WTC11 (cell line): ENCODE results near the gene MYOF. TPM values are rescaled to one million over a fixed set of nuclear protein-coding genes. Genes with fewer than 3 reads are reported as not detected.

Experiments
- ATAC-seq: fragments of 200-7000 bp; cut with Tn5 transposase; 2 replicates; pipeline ENCODE4 v1.10.0; 2021; ENCODE audit warnings: mild to moderate bottlenecking, moderate library complexity
- CTCF ChIA-PET: fragments of 300-600 bp; sonication (Branson Sonifier 250); formaldehyde crosslinking; loops from one replicate; lab custom pipeline; 2021; ENCODE audit warnings: antibody characterized with exemption; lab: Charles Lee
- POLR2A ChIA-PET: fragments of 350-600 bp; sonication (Branson Sonifier 250); formaldehyde crosslinking; loops from one replicate; lab custom pipeline; 2021; ENCODE audit warnings: antibody characterized with exemption; lab: Charles Lee
- DNase-seq: peaks from one replicate; pipeline ENCODE4 v3.0.0; 2021; ENCODE audit warnings: low spot score
- H3K27ac Mint-ChIP-seq: 2 replicates; pipeline ENCODE4 v1.8.0; 2021; ENCODE audit warnings: mixed read lengths
- H3K27me3 Mint-ChIP-seq: 2 replicates; pipeline ENCODE4 v1.8.0; 2021; ENCODE audit warnings: low read depth, mild to moderate bottlenecking, moderate library complexity, mixed read lengths
- H3K36me3 Mint-ChIP-seq: 2 replicates; pipeline ENCODE4 v1.8.0; 2021; ENCODE audit warnings: mixed read lengths
- H3K4me1 Mint-ChIP-seq: 2 replicates; pipeline ENCODE4 v1.8.0; 2022; ENCODE audit warnings: mixed read lengths
- H3K4me3 Mint-ChIP-seq: 2 replicates; pipeline ENCODE4 v1.8.0; 2021; ENCODE audit warnings: mild to moderate bottlenecking, moderate library complexity, mixed read lengths
- H3K9me3 Mint-ChIP-seq: 2 replicates; pipeline ENCODE4 v1.8.0; 2021; ENCODE audit warnings: mixed read lengths
- ELF4 ChIP-seq: sonication (generic); formaldehyde crosslinking; IDR thresholded peaks from 2 replicates; pipeline ENCODE4 v1.8.1; 2022; ENCODE audit warnings: low read depth, mild to moderate bottlenecking, moderate library complexity, missing genetic modification reagents
- ERG ChIP-seq: fragments of 250-450 bp; sonication (Bioruptor Pico); IDR thresholded peaks from 2 replicates; pipeline ENCODE4 v1.8.0; 2021; ENCODE audit warnings: mild to moderate bottlenecking
- FOXJ3 ChIP-seq: sonication (generic); formaldehyde crosslinking; IDR thresholded peaks from 2 replicates; pipeline ENCODE4 v1.9.0; 2021; ENCODE audit warnings: missing genetic modification reagents, mild to moderate bottlenecking, borderline replicate concordance
- JAZF1 ChIP-seq: fragments of 250-450 bp; sonication (Bioruptor Pico); IDR thresholded peaks from 2 replicates; pipeline ENCODE4 v1.9.0; 2021; ENCODE audit warnings: moderate library complexity, mild to moderate bottlenecking, inconsistent platforms
- JUN ChIP-seq: sonication (generic); formaldehyde crosslinking; IDR thresholded peaks from 2 replicates; pipeline ENCODE4 v1.8.0; 2023; ENCODE audit warnings: mild to moderate bottlenecking, missing genetic modification reagents
- KAT7 ChIP-seq: sonication (generic); formaldehyde crosslinking; IDR thresholded peaks from 2 replicates; pipeline ENCODE4 v1.8.1; 2023; ENCODE audit warnings: missing genetic modification reagents, mild to moderate bottlenecking, borderline replicate concordance
- NFATC4 ChIP-seq: fragments of 250-450 bp; sonication (Bioruptor Pico); IDR thresholded peaks from 2 replicates; pipeline ENCODE4 v1.9.0; 2021; ENCODE audit warnings: mild to moderate bottlenecking
- NR3C1 ChIP-seq: sonication (generic); formaldehyde crosslinking; conservative IDR thresholded peaks from 2 replicates; pipeline ENCODE4 v1.8.1; 2023; ENCODE audit warnings: low read depth, mild to moderate bottlenecking, missing genetic modification reagents
- SMAD3 ChIP-seq: sonication (generic); formaldehyde crosslinking; IDR thresholded peaks from 2 replicates; pipeline ENCODE4 v1.8.0; 2022; ENCODE audit warnings: missing genetic modification reagents, mild to moderate bottlenecking, borderline replicate concordance
- SOX15 ChIP-seq: fragments of 250-450 bp; sonication (Bioruptor Pico); IDR thresholded peaks from 2 replicates; pipeline ENCODE4 v1.9.0; 2021; ENCODE audit warnings: mild to moderate bottlenecking
- TCF7 ChIP-seq: sonication (generic); formaldehyde crosslinking; IDR thresholded peaks from 2 replicates; pipeline ENCODE4 v1.8.0; 2022; ENCODE audit warnings: mild to moderate bottlenecking, low read depth, missing genetic modification reagents, moderate library complexity
- TEAD1 ChIP-seq: sonication (generic); formaldehyde crosslinking; IDR thresholded peaks from 2 replicates; pipeline ENCODE4 v1.8.0; 2022; ENCODE audit warnings: mild to moderate bottlenecking, missing genetic modification reagents
- TEAD4 ChIP-seq: sonication (generic); formaldehyde crosslinking; IDR thresholded peaks from 2 replicates; pipeline ENCODE4 v1.8.0; 2022; ENCODE audit warnings: mild to moderate bottlenecking, missing genetic modification reagents
- USF2 ChIP-seq: sonication (generic); formaldehyde crosslinking; IDR thresholded peaks from 2 replicates; pipeline ENCODE4 v1.8.1; 2023; ENCODE audit warnings: mild to moderate bottlenecking, missing genetic modification reagents, moderate library complexity
- ZNF121 ChIP-seq: sonication (generic); formaldehyde crosslinking; IDR thresholded peaks from 2 replicates; pipeline ENCODE4 v1.8.0; 2023; ENCODE audit warnings: missing genetic modification reagents
- total RNA-seq: library from RNA; stranded (reverse); gene quantifications from 3 replicates; pipeline ENCODE4 v1.2.3, GENCODE V29; 2021
- TF ChIP-seq, protein P1 (sequence below): sonication (generic); formaldehyde crosslinking; IDR thresholded peaks from 2 replicates; pipeline ENCODE4 v1.8.1; 2023; ENCODE audit warnings: mild to moderate bottlenecking, missing genetic modification reagents
- TF ChIP-seq, protein P2 (sequence below): sonication (generic); formaldehyde crosslinking; conservative IDR thresholded peaks from 2 replicates; pipeline ENCODE4 v1.8.1; 2023; ENCODE audit warnings: mild to moderate bottlenecking, low read depth, missing genetic modification reagents, moderate library complexity
- TF ChIP-seq, protein P3 (sequence below): sonication (generic); formaldehyde crosslinking; IDR thresholded peaks from 2 replicates; pipeline ENCODE4 v1.8.1; 2022; ENCODE audit warnings: low read depth, mild to moderate bottlenecking, moderate library complexity, missing genetic modification reagents, borderline replicate concordance
- TF ChIP-seq, protein P4 (sequence below): fragments of 200-600 bp; IDR thresholded peaks from 2 replicates; pipeline ENCODE4 v1.8.0; 2022; ENCODE audit warnings: antibody characterized with exemption

MYOF gene
- total RNA-seq, 1 experiment from 2014 or later, result 1.8 TPM

DNA sequence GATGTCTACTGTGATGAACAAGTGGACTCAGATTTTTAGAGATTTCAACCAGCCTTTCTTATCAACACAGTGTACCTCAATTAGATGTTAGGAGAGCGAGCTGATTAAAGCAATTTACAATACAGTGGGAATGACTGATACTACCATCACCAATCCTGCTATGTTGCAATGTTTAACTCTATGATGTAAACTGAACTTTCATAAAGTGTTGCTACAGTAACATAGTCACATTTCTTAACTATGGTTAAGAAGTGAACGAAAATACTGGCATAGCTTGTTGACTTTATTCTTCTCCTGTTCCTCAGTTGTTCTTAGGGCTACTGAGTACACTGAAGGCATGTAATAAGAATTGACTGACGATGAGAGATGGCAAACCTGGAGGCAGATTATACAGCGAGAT, 139.8 kb downstream of the MYOF start:
- TF ChIP-seq, protein P1, sequence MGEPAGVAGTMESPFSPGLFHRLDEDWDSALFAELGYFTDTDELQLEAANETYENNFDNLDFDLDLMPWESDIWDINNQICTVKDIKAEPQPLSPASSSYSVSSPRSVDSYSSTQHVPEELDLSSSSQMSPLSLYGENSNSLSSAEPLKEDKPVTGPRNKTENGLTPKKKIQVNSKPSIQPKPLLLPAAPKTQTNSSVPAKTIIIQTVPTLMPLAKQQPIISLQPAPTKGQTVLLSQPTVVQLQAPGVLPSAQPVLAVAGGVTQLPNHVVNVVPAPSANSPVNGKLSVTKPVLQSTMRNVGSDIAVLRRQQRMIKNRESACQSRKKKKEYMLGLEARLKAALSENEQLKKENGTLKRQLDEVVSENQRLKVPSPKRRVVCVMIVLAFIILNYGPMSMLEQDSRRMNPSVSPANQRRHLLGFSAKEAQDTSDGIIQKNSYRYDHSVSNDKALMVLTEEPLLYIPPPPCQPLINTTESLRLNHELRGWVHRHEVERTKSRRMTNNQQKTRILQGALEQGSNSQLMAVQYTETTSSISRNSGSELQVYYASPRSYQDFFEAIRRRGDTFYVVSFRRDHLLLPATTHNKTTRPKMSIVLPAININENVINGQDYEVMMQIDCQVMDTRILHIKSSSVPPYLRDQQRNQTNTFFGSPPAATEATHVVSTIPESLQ (CRISPR knock-in tag), result no peak
- TF ChIP-seq USF2, result no peak
- TF ChIP-seq FOXJ3 (CRISPR knock-in tag), result no peak
- TF ChIP-seq, protein P2, sequence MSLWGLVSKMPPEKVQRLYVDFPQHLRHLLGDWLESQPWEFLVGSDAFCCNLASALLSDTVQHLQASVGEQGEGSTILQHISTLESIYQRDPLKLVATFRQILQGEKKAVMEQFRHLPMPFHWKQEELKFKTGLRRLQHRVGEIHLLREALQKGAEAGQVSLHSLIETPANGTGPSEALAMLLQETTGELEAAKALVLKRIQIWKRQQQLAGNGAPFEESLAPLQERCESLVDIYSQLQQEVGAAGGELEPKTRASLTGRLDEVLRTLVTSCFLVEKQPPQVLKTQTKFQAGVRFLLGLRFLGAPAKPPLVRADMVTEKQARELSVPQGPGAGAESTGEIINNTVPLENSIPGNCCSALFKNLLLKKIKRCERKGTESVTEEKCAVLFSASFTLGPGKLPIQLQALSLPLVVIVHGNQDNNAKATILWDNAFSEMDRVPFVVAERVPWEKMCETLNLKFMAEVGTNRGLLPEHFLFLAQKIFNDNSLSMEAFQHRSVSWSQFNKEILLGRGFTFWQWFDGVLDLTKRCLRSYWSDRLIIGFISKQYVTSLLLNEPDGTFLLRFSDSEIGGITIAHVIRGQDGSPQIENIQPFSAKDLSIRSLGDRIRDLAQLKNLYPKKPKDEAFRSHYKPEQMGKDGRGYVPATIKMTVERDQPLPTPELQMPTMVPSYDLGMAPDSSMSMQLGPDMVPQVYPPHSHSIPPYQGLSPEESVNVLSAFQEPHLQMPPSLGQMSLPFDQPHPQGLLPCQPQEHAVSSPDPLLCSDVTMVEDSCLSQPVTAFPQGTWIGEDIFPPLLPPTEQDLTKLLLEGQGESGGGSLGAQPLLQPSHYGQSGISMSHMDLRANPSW (CRISPR knock-in tag), result no peak
- no peak for TF ChIP-seq TCF7 (CRISPR knock-in tag)
- TF ChIP-seq JUN (CRISPR knock-in tag), result no peak
- TF ChIP-seq JAZF1 (CRISPR knock-in tag), result no peak
- TF ChIP-seq KAT7 (CRISPR knock-in tag), result no peak
- TF ChIP-seq TEAD1 (CRISPR knock-in tag), result no peak
- no peak for TF ChIP-seq NFATC4
- no peak for TF ChIP-seq TEAD4 (CRISPR knock-in tag)
- TF ChIP-seq, all 79 proteins: peak for 0
- H3K4me3 Mint-ChIP-seq, result no peak overlapping the region
- no peak overlapping the region for H3K27ac Mint-ChIP-seq
- no peaks in the 10 kb centered on the region for H3K9me3 Mint-ChIP-seq
- H3K4me1 Mint-ChIP-seq, result peaks cover 11% of the 10 kb centered on the region
- peaks cover 15% of the 10 kb centered on the region for H3K27me3 Mint-ChIP-seq
- no peak for ATAC-seq
- ChIA-PET CTCF (no interaction called here), POLR2A (no interaction called here)
- H3K36me3 Mint-ChIP-seq, result no peaks in the 10 kb centered on the region
- no peak for DNase-seq

DNA sequence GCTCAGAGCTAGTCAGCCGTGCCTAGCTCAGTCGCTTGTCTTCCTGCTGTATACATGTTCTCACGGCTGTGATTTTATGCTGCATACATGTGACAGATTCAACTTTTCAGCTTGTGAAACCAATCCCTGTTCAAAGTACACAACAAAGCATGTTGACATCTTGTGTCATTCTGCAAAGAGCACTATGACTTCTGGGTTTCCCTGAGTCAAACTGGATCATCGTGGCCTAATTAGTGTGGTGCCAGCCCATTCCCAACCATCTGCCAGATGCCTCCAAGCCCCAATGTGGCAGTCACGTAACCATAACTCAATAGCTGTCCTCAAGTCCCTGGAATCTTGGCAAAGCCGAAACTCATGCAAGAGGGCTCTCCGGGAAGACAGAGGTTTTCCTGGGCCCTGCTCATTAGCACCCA, 144.8 kb downstream of the MYOF start:
- ATAC-seq, result no peak
- Mint-ChIP-seq H3K27ac (no peak overlapping the region), H3K27me3 (no peaks in the 10 kb centered on the region), H3K36me3 (no peaks in the 10 kb centered on the region), H3K4me3 (no peak overlapping the region), H3K9me3 (no peaks in the 10 kb centered on the region), H3K4me1 (peaks cover 13% of the 10 kb centered on the region)
- DNase-seq, result no peak
- CTCF ChIA-PET, result no interaction called here
- no peak for TF ChIP-seq KAT7 (CRISPR knock-in tag)
- TF ChIP-seq TEAD4 (CRISPR knock-in tag), result no peak
- TF ChIP-seq, protein P3, sequence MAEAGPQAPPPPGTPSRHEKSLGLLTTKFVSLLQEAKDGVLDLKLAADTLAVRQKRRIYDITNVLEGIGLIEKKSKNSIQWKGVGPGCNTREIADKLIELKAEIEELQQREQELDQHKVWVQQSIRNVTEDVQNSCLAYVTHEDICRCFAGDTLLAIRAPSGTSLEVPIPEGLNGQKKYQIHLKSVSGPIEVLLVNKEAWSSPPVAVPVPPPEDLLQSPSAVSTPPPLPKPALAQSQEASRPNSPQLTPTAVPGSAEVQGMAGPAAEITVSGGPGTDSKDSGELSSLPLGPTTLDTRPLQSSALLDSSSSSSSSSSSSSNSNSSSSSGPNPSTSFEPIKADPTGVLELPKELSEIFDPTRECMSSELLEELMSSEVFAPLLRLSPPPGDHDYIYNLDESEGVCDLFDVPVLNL, result no peak
- no peak for TF ChIP-seq ZNF121 (CRISPR knock-in tag)
- TF ChIP-seq ERG (CRISPR knock-in tag), result no peak
- TF ChIP-seq, protein P4, sequence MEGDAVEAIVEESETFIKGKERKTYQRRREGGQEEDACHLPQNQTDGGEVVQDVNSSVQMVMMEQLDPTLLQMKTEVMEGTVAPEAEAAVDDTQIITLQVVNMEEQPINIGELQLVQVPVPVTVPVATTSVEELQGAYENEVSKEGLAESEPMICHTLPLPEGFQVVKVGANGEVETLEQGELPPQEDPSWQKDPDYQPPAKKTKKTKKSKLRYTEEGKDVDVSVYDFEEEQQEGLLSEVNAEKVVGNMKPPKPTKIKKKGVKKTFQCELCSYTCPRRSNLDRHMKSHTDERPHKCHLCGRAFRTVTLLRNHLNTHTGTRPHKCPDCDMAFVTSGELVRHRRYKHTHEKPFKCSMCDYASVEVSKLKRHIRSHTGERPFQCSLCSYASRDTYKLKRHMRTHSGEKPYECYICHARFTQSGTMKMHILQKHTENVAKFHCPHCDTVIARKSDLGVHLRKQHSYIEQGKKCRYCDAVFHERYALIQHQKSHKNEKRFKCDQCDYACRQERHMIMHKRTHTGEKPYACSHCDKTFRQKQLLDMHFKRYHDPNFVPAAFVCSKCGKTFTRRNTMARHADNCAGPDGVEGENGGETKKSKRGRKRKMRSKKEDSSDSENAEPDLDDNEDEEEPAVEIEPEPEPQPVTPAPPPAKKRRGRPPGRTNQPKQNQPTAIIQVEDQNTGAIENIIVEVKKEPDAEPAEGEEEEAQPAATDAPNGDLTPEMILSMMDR, result no peak
- TF ChIP-seq SMAD3 (CRISPR knock-in tag), result no peak
- TF ChIP-seq, protein P2 (CRISPR knock-in tag), result no peak
- no peak for TF ChIP-seq SOX15 (CRISPR knock-in tag)
- no peak for TF ChIP-seq ELF4
- no peak for TF ChIP-seq NR3C1 (CRISPR knock-in tag)
- POLR2A ChIA-PET, result no interaction called here
